ENCODE measurements around the gene MTX1. TPM values are rescaled to one million over a fixed set of nuclear protein-coding genes. Genes with fewer than 3 reads are reported as not detected.

The MTX1 gene
- total and polyA plus RNA-seq, 9 of the 15 experiments (the other 6 are each of a cell fraction or from before 2014, with no cell fraction given): 29.1 to 98.4 (median 66.9) TPM

DNA sequence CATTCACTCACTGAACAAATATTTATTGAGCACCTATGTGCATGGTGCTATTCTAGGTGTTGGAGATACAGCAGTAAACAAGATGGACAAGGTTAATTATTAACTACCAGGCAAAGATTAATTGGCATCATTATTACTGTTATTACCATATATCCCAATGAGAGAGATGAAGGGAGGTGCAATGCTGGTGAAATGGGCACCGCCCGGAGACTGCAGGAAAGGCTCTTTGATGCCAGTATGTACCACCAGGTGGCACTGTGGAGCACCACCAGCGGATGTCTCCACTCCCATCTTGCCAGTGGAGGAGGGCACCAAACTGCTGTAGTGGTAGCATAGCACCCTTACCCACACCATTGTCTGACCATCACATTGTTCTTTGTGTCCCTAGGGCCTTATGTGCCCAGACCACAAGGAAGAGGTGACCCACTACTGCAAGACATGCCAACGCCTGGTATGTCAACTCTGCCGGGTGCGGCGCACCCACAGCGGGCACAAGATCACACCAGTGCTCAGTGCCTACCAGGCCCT, 31.9 kb upstream of the MTX1 start (continued):
- TF ChIP-seq, protein P1, sequence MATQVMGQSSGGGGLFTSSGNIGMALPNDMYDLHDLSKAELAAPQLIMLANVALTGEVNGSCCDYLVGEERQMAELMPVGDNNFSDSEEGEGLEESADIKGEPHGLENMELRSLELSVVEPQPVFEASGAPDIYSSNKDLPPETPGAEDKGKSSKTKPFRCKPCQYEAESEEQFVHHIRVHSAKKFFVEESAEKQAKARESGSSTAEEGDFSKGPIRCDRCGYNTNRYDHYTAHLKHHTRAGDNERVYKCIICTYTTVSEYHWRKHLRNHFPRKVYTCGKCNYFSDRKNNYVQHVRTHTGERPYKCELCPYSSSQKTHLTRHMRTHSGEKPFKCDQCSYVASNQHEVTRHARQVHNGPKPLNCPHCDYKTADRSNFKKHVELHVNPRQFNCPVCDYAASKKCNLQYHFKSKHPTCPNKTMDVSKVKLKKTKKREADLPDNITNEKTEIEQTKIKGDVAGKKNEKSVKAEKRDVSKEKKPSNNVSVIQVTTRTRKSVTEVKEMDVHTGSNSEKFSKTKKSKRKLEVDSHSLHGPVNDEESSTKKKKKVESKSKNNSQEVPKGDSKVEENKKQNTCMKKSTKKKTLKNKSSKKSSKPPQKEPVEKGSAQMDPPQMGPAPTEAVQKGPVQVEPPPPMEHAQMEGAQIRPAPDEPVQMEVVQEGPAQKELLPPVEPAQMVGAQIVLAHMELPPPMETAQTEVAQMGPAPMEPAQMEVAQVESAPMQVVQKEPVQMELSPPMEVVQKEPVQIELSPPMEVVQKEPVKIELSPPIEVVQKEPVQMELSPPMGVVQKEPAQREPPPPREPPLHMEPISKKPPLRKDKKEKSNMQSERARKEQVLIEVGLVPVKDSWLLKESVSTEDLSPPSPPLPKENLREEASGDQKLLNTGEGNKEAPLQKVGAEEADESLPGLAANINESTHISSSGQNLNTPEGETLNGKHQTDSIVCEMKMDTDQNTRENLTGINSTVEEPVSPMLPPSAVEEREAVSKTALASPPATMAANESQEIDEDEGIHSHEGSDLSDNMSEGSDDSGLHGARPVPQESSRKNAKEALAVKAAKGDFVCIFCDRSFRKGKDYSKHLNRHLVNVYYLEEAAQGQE (IDR thresholded peaks at IDR 0.05; ENCODE audit: borderline replicate concordance): peak; percentile 71
- TF ChIP-seq, protein P1 (CRISPR knock-in tag; IDR thresholded peaks at IDR 0.05; ENCODE audit: low read depth): no peak
- TF ChIP-seq STAG1 (CRISPR knock-in tag; IDR thresholded peaks at IDR 0.05; ENCODE audit: borderline replicate concordance) (peak; percentile 56; the same call in 1 of the 2 replicates), HDAC6 (IDR thresholded peaks at IDR 0.05; ENCODE audit: low read depth, low read length) (no peak)
- TF ChIP-seq, protein P2, sequence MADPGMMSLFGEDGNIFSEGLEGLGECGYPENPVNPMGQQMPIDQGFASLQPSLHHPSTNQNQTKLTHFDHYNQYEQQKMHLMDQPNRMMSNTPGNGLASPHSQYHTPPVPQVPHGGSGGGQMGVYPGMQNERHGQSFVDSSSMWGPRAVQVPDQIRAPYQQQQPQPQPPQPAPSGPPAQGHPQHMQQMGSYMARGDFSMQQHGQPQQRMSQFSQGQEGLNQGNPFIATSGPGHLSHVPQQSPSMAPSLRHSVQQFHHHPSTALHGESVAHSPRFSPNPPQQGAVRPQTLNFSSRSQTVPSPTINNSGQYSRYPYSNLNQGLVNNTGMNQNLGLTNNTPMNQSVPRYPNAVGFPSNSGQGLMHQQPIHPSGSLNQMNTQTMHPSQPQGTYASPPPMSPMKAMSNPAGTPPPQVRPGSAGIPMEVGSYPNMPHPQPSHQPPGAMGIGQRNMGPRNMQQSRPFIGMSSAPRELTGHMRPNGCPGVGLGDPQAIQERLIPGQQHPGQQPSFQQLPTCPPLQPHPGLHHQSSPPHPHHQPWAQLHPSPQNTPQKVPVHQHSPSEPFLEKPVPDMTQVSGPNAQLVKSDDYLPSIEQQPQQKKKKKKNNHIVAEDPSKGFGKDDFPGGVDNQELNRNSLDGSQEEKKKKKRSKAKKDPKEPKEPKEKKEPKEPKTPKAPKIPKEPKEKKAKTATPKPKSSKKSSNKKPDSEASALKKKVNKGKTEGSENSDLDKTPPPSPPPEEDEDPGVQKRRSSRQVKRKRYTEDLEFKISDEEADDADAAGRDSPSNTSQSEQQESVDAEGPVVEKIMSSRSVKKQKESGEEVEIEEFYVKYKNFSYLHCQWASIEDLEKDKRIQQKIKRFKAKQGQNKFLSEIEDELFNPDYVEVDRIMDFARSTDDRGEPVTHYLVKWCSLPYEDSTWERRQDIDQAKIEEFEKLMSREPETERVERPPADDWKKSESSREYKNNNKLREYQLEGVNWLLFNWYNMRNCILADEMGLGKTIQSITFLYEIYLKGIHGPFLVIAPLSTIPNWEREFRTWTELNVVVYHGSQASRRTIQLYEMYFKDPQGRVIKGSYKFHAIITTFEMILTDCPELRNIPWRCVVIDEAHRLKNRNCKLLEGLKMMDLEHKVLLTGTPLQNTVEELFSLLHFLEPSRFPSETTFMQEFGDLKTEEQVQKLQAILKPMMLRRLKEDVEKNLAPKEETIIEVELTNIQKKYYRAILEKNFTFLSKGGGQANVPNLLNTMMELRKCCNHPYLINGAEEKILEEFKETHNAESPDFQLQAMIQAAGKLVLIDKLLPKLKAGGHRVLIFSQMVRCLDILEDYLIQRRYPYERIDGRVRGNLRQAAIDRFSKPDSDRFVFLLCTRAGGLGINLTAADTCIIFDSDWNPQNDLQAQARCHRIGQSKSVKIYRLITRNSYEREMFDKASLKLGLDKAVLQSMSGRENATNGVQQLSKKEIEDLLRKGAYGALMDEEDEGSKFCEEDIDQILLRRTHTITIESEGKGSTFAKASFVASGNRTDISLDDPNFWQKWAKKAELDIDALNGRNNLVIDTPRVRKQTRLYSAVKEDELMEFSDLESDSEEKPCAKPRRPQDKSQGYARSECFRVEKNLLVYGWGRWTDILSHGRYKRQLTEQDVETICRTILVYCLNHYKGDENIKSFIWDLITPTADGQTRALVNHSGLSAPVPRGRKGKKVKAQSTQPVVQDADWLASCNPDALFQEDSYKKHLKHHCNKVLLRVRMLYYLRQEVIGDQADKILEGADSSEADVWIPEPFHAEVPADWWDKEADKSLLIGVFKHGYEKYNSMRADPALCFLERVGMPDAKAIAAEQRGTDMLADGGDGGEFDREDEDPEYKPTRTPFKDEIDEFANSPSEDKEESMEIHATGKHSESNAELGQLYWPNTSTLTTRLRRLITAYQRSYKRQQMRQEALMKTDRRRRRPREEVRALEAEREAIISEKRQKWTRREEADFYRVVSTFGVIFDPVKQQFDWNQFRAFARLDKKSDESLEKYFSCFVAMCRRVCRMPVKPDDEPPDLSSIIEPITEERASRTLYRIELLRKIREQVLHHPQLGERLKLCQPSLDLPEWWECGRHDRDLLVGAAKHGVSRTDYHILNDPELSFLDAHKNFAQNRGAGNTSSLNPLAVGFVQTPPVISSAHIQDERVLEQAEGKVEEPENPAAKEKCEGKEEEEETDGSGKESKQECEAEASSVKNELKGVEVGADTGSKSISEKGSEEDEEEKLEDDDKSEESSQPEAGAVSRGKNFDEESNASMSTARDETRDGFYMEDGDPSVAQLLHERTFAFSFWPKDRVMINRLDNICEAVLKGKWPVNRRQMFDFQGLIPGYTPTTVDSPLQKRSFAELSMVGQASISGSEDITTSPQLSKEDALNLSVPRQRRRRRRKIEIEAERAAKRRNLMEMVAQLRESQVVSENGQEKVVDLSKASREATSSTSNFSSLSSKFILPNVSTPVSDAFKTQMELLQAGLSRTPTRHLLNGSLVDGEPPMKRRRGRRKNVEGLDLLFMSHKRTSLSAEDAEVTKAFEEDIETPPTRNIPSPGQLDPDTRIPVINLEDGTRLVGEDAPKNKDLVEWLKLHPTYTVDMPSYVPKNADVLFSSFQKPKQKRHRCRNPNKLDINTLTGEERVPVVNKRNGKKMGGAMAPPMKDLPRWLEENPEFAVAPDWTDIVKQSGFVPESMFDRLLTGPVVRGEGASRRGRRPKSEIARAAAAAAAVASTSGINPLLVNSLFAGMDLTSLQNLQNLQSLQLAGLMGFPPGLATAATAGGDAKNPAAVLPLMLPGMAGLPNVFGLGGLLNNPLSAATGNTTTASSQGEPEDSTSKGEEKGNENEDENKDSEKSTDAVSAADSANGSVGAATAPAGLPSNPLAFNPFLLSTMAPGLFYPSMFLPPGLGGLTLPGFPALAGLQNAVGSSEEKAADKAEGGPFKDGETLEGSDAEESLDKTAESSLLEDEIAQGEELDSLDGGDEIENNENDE (IDR thresholded peaks at IDR 0.05; ENCODE audit: low read depth, low read length): no peak

All from K562 (cell line).